Measurements from ENCODE around the gene RNGTT.

- TF ChIP-seq CTCF (IDR thresholded peaks at IDR 0.05): no peak
- no peak for TF ChIP-seq POLR2AphosphoS5 (IDR thresholded peaks at IDR 0.05)
- no peak for TF ChIP-seq POLR2A (IDR thresholded peaks at IDR 0.05)
Observed at GRCh38 chr6:88839280-88839679, 124.1 kb downstream of the RNGTT start.
